LoVo (cell line): Measurements from ENCODE around the gene NSUN2.
A peak's percentile ranks its signal among the peaks of the same experiment; 100 is the strongest.

ENCODE experiments used
- DNase-seq: peaks from one replicate; pipeline ENCODE4 v3.0.0-alpha.2; 2016; ENCODE audit warnings: low spot score

The NSUN2 gene

DNA sequence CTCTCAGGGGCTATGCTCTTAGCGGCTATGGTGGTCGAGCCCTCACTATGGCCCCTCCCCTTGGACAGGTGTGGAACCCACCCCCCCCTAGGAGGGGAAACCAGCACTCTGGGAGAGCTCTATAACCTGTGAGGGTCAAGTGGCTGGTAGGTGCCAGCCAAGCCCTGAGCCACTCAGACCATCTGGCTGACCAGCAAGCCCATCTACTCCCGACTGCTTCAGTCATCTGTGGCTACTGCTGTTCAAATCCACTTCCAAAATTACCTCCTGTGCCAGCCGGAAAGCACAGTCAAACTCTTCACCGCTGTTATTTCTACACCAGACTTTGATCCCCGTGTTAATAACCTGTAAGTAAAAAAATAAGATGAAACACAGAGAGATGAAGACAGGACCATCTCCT is 28.5 kb downstream of the NSUN2 start:
- DNase-seq = no peak

DNA sequence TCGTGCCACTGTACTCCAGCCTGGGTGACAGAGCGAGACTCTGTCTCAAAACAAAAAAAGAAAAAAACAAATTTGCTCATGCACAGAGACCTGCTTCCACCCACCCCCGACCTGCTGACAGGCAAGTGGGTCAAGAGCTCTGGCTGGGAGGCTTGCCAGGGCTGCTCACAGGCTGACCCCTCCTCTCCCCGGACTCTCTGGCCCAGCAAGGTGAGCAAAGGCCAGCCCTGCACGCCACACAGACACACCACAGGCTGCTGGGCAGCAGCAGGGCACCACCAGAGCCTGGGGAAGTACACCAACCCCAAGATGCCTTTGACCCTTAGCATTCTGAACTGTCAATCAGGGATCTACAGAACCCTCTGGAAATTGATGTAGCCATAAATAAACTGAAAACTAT is 29.2 kb downstream of the NSUN2 start:
- DNase-seq = no peak

DNA sequence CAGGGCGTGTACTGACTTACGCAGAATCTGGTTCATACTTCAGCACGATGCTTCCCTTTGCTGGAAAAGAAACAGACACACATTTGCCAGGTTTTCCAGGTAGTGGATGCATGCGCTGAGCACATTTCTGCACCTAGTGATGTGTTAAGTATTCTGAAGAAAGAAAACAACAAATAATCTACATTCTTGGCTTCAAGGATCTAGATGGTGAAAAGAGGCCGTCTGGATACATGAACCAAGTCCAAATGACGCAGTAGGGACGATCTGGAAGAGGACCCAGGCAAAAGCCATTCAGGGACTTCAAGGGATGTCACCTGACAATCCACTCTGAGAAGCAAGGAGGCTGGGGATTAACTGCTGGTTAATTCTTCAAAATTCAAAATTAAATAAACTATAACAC is 30.4 kb downstream of the NSUN2 start:
- DNase-seq = no peak

DNA sequence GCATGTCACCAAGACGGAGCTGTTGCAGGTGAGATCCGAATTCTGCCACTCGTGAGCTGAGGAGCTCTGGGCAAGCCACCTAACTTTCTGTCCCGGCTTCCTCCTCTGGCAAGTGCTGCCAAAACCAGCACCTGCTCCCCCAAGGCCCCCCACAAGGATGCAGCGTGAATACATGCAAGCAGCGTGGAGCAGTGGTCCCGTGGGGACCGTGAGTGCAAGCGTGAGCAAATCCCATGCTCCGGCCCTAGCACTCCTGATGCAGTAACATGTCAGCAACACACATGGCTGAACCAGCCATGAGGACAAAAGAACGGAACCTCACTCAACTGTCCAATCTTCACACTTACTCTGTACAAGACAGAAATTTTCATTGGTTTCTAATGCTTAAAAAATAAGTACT is 31.0 kb downstream of the NSUN2 start:
- no peak for DNase-seq

DNA sequence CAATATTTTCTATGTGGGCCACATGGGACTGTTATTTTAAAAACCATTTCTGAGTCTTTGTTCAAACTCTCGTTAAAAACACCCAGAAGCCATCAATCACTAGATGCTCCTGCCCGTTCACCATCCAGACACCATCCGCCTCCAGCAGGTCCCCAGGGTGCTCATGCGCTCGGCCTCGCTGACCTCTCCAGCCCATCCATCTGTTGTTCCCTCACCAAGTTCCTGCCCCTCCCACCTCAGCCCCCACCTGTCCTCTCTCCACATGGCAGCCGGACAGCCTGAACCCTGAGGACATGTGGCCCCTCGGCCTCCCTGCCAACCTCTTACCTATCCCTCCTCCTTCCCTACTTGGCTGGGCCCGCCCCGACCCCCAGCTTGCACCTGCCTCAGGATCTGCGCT is 31.6 kb downstream of the NSUN2 start:
- no peak for DNase-seq

DNA sequence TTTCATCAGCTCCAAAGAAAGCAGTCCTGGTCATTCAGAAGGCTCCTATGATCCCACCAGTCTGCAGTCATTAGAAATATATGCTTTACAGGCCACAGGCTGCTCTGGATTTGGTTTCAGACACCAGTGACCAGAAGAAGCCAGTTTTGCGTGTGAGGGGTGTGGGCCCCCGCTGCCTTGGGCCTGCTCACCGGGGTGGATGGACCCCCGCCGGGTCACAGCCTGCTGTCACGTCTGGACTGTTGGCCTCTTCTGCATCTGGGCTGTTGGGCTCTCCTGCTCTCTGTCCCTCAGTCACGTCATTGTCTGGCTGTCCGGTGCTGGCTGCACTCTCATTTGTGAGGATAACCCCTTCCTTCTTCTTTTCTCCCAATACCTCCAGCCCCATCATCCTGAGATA is 33.1 kb downstream of the NSUN2 start:
- no peak for DNase-seq

DNA sequence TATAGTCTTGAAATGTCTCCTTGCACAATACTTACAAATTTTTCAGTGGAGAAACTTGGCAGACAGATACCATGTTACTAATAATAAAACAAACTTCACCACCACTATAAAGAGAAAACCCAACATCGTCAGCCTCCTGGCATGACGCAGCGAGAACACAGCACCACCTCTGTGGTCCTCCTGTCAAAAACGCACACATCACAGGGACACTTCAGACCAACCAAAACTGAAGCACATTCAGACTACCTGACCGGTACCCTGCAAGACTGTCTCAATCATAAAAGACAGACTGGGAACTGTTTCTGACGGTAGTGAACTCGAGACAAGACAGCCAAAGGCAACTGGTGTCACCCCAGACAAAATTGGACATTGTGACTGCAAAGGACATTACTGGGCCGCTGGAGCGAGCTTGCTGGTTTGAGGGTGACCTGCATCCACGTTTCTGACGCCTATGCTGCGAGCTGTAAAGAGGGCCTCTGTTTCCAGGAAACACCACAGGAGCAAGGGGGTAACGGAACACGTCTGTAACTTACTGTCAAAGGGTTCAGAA is 34.4 kb downstream of the NSUN2 start:
- no peak for DNase-seq

DNA sequence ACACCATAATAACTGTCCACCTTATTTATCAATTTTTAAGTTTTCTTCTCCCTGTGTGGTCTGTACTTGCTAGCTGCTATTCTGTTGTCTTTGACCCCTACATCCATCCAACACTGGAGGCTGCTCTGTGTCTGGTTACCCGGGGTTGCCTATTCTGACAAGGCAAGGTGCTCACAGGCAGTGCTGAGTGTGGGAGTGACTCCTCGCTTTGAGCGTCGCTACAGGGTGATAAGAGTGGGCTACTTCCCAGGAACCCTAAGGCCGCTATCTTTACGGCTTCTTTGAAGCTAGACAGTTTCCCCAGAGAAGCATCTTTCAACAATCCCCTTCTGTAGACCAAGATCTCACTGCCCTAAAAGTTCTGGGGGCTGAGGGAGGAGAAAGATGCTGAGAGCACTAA is 35.3 kb downstream of the NSUN2 start:
- DNase-seq = no peak

DNA sequence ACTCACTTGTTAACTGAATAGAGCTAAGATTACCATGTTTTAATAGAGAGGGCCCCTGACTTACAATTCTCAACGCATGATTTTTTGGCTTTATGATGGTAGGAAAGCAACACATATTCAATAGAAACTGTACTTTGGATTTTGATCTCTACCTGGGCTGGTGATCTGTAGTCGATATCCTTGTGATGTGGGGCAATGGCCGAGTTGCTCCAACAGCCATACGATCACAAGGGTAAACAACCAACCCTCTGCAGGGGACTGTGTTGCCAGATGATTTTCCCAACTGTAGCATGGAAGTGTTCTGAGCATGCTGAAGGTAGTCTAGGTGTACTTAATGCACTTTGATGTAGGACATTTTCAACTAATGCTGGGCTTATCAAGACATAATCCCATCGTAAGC is 36.5 kb downstream of the NSUN2 start:
- DNase-seq = no peak

DNA sequence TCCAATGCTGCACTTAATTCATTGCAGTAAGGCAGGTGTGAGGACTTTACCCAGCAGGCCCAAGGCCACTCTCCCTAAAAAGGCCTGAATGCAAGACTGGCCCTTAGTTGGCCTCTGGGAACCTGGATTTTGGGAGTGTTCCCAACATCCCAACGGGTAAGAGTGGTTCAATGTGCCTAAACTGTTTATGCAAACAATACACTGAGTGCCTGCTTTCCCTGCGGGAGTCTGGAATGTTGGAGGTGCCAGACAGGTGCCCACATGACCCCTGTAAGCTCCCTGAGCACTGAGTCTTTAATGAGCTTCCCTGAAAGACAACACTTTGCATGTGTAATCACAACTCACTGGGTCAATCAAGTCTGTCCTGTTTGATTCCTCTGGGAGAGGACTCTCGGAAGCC is 37.4 kb downstream of the NSUN2 start:
- DNase-seq = no peak

DNA sequence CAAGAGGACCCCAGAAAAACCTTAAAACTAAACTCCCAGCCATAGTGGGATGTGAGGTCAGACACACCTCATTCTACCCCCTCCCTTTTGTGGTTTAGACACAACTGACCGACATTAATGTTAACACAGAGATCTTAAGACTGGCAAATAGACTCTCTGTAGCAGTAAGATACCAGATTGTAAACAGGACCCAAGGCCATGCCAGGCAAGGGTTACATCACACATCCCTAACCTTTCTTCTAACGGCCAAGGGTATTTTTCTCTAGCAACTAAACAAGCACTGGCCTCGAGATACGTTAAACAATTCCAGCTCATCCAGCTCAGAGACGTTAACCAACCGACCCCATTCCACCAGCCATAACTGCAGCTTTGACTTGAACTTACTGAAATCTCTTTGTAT is 38.8 kb downstream of the NSUN2 start:
- no peak for DNase-seq

DNA sequence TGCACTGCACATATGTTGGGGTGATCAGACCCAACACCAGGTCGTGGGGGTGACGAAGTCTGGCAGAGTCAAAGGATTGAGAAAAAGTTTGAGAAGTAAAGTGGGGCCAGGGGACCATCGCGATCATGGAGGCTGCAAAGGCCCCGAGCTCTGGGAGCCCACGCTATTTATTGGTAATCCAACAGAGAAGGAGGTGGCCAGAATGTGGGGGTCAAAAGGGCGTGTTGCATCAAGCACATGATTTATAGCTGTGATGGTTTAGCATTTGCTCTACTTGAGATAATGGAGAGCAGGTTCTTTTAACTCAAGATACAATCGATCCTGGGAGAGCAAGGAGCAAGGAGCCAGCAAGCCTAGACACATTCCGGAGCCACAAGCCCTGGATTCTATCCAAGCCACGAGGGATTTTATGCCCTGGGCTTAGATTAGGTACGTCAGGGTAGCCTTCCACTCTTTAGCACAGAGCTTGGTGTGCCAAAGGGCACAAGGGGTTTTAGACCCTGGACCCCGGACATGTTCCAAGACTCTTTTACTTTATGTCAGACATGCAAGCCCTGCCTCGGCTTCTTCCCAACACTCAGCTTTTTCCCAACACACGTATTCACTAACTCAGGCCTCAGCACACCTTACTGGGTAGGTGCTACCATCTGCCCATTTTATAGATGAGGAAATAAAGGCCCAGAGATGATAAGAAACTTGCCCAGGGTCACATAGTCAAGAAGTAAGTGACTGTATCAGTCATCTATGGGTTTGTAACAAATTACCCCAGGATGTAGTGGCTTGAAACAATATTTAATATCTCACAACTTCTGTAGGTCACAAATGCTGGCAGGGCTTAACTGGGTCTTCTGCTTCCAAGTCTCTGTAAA is 39.5 kb downstream of the NSUN2 start:
- DNase-seq = no peak

DNA sequence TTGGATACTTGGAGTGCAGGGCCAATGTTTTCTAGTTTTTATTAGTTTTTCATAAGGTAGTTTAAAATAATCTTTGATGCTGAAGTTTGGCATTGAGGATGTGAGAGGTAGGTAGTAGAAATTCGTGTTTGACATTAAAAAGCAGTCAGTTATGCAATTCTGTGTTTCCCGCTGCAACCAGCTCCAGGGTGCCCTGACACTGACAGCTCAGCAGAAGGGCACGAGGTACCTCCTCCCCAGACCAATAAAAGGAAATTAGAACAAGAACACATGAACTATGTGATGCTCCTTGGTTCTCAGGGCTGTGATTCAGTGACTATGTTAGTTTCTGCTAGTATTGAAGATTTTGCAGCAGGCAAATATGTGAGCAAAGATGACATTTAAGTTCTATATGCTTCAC is 40.2 kb downstream of the NSUN2 start:
- DNase-seq = no peak

DNA sequence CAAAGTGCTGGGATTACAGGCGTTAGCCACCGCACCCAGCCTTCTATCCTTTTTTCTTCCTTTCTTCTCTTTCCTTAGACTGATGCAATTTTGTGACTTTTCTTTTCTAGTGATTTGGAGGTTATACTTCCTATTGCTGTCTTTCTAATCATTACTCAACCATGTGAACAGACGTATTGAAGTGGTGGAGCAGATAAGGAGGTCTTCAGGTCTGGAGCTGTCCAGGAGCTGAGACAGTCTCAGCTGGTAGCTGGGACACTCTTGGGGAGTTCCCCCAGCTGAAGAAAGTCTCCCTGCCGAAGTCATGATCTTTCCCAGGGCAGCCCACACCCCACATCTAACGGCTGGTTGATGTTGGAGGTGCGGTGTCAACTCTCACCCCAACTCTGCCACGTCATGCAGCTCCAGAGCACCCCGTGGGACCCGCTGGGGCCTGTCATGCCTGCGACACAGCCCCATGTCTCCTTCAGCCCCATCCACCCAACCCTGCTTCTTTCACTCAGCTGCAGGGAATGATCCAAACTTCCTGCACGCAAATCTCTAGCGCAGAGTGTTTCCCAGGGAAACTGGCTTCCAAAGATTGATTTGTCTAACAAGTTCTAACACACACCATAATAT is 41.1 kb downstream of the NSUN2 start:
- no peak for DNase-seq

DNA sequence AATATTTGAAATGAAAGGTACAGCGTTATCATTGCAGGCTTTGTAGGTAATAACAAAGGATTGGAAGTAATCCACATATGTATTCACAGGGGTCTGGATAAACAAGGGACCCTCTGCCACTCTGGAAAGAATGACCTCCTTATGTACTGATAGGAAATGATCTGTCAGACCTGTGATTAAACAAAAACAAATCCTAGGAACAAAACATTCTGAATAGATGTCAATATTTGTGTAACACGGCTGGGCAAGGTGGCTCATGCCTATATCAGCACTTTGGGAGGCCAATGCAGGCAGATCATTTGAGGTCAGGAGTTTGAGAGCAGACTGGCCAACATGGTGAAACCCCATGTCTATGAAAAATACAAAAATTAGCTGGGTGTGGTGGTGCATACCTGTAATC is 42.3 kb downstream of the NSUN2 start:
- no peak for DNase-seq

DNA sequence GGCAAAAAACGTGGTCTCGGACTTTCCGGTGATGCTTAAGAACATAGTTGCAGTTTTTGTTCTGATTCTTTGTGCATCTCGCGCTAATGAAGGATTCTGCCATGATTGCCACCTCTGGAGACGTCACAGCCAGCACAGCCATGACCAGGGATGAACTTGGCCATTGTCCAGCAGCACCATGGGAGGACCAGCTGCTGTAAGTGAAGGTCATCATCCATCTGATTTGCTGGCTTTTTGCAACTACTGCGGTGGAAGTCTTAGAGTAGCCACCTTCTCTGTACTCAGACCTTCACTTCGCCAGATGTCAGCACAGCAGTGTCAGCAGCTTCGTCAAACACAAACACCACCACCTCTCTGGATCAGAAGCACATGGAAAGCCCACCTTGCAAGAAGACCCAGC is 45.7 kb downstream of the NSUN2 start:
- DNase-seq = no peak

DNA sequence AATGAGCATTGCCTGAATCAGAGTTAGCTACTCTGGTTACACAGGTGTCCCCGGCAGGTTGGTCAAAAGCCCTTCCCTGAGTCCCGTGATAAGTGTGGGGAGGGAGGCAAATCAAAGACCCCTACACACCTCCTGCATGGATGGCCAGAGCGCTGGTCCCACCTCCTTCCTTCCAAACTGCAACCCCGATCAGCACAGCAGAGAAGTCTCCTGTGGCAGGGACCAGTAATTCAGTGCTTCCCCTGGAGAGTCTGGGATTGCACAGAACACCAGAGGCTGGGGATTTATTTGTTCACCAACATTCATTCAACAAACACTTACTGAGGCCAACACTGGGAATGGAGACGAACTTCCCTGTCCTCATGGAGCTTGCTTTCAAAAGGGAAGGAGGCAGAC is 46.2 kb downstream of the NSUN2 start:
- DNase-seq = no peak

DNA sequence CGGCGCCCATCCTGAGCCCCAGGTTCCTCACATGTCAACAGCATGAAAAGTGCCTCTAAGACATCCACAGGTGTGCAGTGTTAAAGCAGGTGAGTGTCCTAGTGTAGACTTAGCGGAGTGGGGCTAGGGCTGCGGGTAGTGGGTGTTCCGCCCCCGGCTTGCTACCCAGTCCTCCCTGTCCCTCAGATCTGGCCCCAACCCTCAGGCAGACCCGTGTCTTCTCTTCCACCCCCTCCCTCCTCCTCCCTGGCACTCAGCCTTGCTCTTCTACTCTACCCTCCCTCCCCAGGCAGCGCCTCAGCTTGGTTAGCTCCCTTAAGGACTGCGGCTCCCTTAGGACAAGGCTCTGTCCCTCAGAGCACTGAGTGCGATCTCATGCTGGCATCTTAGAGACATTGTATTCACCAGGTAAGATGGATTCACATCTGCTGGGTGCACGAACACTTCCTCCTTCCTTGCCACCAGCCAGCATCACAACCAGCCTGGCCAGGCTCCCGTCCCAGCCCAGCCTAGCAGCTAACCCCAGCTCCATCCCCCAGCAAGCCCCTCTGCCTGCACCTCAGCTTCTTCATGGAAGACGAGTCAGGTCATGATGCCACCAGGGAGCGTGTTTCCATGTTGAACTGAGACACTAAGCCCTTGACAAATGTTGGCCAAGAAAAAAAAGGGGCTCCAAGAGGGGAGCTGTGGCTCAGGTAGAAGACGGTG is 46.8 kb downstream of the NSUN2 start:
- no peak for DNase-seq

DNA sequence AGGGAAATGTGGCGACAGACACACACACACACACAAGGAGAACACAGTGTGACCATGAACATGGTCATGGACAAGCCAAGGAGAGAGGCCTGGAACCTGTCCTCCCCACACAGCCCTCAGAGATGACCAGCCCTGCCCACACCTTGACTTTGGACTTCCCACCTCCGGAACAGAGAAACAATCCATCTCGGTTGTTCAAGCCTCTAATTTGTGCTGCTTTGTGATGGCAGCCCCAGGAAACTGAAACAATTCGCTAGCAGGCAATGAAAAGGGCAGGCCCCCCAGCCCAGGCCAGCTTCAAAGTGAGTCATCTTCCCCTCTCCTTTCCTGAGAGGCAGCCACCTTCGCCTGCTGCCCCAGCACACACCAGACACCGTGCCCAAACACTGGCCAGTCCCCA is 47.7 kb downstream of the NSUN2 start:
- no peak for DNase-seq

DNA sequence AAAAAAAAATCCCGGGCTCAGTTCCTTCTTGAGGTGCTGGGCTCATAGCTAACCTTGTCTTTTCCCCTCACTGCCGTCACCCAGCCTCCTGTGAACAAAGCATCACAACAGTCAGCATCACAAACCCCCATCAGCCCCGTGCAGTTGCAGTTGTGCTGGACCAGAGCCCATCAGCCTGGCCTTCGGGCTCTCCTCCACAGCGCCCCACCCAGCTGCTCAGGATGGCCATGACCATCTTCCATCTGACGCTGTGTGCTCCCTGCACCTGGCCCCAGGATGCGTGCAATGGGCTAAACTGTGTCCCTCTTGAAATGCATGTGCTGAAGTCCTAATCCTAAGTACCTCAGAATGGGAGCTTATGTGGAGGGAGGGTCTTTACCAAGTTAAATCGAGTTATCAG is 48.1 kb downstream of the NSUN2 start:
- DNase-seq = no peak

DNA sequence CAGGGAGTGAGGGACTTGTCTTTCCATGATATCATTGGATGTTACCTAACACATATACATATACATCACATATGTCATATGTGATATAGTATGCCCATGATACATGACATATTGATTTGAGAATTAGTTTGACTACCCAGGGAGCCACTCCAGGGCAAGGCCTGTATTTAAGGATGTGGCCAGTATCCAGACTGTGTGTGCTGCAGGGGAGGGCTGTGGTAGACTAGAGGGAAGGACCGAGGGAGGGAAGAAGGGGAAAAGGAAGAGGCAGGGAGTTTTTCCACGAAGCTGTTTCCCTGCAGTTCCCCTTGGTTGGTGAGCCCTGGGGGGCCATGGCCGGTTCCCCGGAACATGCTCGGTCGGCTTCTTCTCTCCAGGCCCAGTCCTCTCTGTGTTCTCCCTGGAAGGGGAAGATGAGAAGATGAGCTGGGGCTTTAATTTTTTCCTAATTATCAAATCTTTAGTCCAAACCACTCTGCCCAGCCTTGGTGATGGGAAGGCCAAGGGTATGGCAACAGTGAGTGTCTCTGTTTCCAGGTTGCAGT is 48.7 kb downstream of the NSUN2 start:
- no peak for DNase-seq

DNA sequence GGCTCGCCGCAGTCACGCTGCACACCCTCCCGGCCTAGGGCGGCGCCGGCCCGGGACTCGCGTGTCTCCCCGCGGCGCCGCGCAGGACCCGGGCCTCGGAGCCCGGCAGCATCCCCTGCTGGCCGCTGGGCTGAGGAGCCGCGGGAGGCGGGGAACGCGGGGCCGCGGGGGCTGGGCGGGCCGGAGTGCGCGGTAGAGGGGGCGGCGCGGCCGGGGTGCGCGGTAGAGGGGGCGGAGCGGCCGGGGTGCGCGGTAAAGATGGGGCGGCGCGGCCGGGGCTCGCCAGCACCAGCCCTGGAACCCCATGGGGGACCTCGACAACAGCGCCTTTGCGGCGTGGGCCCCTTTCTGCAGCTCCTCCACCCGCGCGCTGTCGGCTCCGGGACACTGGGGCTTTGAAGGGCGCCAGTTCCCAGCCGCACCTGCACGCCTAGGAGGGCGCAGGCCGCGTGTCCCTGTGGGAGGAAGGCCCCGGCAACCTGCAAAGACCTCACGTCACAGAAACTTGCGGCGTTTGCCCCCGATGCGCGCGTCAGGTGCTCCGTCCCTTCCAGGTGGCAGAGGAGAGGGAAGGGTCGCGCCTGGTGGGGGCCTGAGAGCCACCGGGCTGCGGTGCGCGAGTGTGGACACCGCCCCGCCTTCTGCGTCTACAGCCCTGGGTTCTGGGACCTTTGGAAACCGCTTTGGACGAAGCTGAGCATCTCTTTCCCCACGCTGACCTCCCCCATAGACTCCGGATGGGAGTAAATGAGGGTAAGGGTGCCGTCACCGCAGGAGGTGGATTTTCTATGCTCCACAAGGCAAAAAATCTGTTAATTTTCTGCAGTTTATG is 49.6 kb downstream of the NSUN2 start:
- DNase-seq = peak; percentile 17
